NCI-H82 treated with DMSO at 0.1 percent for 48 hours (cell line): ENCODE data around the gene WDR37.
"Not testable (repeated sequence)": the region's sequence is repeated elsewhere in the genome, so short reads cannot be mapped to it uniquely, and the experiment has no call there.

Source experiments
- DNase-seq: peaks from one replicate; lab custom pipeline; 2025; ENCODE audit not compliant: unreplicated experiment; lab: John Stamatoyannopoulos, UW

The WDR37 gene, protein sequence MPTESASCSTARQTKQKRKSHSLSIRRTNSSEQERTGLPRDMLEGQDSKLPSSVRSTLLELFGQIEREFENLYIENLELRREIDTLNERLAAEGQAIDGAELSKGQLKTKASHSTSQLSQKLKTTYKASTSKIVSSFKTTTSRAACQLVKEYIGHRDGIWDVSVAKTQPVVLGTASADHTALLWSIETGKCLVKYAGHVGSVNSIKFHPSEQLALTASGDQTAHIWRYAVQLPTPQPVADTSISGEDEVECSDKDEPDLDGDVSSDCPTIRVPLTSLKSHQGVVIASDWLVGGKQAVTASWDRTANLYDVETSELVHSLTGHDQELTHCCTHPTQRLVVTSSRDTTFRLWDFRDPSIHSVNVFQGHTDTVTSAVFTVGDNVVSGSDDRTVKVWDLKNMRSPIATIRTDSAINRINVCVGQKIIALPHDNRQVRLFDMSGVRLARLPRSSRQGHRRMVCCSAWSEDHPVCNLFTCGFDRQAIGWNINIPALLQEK

DNA sequence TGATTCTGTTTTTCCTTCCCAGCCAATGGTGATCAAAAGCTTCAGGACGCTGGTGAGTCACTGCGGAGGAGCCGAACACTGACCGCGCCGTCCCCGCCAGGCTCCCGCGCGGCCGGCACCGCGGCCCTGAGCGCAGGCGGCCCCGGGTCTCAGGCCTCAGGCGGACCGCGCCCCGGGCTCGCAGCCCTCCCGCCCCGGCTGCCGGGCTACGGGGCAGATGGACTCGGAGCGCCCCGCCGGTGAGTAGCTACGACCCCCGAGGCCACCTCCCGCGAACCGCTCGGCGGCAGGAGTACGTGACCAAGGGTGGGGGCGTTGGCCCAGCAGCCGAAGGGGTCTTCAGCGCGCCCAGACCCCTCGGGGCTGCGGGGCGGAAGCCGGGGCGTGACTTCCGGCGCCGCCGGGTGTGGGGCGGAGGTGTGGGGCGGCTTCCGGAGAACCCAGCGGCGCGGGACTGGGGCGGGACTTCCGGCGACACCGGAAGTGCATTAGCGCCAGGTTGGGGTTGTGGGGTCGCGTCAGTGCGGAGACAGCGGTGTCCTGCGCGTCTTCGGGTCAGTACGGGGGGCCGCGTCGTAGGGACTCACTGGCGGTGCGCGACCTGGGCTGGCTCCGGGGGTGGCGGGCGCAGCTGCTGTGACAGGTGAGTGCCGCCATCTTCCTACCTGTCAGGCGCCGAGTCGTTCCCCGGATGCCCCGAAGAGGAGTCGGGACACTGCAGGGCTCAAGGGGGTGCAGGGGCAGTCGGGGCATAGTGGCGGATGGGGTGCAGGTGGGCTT lies at the start of gene WDR37:
WDR37 (plus strand) TSS at position 60 of the 780 bp plus-strand sequence. CDS start 15,771 bp downstream, outside the sequence.
- no peak for DNase-seq

DNA sequence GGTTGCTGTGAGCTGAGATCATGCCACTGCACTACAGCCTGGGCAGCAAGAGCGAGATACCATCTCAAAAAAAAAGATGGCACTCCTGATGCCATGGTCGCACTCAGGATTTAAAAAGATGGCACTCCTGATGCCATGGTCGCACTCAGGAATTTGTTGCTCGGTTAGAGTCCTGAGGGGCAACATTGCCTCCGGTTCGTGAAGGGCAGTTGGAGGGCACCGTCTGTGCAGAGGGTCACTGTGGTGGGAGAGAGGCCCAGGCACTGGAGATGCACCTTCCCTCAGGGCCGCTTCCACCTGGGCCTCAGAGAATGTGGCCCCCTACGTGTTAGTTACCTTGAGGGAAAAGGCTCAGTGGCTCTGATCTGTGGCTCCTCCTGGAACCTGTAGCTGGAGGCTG lies 49.6 kb upstream of the WDR37 start:
- DNase-seq = no peak

DNA sequence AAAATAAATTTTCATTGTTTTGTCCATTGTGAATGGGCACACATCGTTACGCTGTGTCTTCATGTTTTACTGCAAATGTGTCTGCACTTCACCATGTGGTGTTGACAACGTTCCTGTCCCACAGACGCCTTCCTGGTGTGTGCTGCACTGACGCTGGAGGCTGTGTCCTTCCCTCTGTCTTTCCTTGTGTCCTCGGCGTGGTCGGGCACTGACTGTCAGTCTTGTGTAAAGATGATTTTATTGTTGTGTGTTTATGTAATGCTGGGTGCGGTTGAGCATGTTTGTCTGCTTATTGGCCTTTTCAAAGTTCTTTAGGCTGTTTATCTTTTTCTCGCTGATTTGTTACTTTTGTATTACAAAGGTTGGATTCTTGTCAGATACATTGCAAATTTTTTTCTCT lies 48.6 kb upstream of the WDR37 start:
- DNase-seq = no peak

DNA sequence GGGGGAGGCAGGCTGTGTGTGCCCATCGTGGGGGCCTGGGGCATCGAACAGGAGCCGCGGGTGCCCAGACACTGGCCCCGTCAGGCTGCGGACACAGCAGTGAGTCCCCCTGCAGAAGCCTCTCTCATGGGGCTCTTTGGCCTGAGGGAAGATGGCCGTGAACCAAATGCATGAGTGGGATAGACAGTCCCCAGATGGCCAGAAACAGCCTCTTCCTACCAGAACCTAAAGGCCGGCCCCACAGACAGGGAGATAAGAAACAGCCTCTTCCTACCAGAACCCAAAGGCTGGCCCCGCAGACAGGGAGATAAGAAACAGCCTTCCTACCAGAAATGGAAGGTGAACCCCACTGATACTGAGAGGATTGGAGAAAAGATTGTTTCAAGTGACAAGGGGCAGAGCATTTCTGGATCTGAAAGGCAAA lies 47.1 kb upstream of the WDR37 start:
- DNase-seq = no peak

DNA sequence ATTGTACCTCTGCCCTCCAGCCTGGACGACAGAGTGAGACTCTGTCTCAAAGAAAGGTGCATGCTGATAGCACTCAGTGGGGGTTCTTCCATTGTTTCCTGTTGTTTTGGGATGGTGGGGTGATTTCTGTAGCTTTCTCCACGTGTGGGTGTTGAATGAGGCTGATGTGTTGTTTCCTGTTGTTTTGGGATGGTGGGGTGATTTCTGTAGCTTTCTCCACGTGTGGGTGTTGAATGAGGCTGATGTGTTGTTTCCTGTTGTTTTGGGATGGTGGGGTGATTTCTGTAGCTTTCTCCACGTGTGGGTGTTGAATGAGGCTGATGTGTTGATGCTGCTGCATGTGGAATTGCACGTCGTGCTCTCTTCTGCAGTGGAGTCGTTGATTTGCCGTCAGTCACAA lies 46.2 kb upstream of the WDR37 start:
- not testable (repeated sequence) for DNase-seq

DNA sequence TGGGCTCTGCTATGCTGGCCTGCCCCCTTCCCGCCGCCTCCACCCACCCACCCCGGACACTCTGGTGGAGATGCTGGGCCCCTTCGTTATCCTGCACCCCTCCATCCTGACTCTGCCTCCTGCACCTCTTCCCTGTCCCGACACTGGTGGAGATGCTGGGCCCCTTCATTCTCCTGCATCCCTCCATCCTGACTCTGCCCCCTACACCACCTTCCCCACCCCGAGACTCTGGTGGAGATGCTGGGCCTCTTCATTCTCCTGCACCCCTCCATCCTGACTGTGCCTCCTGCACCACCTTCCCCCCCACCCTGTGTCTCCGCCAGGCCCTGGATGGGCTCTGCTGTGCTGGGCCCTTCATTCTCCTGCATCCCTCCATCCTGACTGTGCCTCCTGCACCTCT lies 45.5 kb upstream of the WDR37 start:
- no peak for DNase-seq

DNA sequence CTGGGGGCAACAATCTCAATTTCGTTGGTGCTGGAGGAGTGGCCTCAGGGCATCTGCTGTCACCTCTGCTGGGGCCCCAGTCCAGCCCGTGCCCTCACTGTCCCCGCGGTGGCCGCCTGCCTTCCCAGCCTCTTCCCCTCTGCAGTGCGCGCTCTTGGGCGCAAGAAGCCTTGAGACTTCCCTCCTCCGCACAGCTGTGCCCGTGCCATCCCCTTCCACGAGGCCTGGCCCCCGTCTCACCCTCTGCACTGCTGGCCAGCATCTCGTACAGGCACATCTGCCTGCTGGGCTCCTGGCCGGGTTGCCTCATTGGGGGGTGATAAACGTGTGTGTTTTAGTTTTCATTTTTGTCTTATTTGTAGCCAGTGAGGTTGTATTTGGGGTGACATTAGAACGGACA lies 44.5 kb upstream of the WDR37 start:
- no peak for DNase-seq

DNA sequence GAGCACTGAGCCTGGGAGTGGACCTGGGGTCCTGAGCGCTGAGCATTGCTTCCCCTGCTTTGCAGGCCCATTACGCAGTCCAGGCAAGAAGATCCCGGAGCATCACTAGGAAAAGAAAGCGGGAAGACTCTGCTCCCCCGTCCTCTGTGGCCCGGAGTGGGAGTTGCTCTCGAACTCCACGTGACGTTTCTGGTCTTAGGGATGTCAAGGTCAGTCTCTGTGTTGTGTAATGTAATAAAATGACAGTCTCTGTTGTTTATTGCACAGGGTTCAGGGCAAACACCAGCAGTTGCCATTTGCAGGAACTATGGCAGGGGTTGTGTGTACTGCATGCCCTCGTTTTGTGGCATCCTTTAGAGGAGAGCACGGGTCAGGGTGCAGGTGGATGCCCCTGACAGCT lies 40.5 kb upstream of the WDR37 start:
- no peak for DNase-seq

DNA sequence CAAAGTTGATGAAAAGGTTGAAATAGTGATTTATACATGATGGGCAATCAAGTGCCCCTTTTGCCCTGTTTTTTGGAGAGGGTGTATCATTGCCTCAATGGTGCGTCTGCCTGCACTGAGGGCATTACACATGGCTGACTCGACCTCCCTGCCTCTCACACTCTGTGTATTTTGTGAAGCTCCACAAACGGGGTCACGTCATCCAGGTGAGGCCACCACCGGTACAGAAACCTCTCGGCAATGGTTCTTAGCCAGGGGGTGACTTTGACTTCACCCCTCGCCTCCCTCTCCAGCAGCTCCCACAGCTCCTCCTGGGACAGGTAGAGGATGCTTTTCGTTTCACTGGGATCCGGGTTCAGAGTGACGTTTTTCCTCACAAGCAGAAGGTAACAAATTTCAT lies 36.8 kb upstream of the WDR37 start:
- DNase-seq = no peak

DNA sequence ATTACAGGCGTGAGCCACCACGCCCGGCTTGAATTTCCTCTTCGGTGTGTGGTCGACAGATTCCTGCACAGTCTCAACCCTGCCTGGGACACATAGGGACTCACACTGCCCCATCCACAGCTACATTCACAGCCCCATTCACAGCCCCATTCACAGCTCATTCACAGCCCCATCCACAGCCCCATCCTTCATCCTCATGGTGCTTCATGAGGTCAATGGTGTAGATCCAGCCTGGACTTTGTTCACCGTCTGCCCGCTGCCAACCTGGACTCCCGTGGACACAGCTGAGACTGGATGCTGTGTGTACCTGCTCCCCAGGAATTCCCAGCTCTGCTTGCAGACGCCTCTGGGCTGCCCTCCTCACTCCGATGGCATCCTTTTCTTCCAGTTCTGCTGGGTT lies 35.7 kb upstream of the WDR37 start:
- no peak for DNase-seq

DNA sequence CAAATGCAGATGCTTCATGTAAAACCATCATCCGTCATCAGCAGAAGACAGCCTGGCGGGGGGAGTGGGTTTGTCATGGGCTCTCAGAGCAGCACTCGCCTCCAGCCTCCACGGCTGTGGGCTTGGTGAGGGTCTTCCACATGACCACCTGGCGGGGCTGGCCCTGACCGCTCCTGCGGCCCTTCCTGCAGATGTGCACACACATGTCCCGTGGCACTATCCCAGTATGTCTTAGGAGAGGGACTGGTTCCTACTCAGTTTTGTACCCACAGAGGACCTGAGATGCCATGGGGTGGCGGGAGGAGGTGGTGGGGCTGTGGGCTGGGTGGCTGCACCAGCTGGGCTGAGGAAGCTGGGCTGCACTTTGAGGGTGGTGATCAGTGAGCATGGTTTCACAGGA lies 35.2 kb upstream of the WDR37 start:
- DNase-seq = no peak

DNA sequence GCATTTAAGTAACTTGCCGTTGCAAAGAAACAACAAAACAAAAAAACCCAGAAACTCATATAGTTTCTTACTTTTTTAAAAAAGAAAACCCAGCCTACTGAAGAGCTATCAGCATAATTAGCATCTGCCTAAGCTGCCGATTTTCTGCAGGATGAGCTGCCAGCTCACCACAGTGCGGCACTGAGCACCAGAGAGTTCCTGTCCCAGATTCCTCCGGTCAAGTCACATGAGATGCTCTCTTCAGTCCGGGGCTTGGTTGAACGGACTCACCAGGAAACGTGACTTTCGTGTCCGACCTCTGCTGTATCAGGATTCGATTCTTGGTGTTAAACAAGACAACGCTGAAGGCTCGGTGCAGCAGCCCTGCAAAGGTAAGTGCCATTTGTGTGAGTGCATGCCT lies 33.8 kb upstream of the WDR37 start:
- DNase-seq = no peak

DNA sequence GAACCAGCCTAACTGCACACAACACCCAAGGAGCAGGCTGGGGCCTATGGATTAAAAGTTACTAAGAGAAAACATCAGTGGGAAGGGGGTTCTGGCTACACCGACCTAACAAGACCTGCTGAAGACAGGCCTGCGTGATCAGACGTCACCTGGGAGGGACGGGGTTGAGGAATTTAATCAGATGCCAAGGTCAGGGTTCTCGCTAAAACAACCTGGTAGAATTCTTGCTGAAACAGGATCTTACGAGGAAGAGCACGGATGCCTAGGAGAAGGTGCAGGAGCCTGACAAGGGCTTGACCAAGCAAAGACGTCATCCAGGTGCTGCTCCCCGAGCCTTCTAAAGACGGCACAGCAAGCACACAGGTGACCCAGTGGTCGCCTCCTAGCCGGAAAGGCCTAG lies 32.1 kb upstream of the WDR37 start:
- DNase-seq = no peak

DNA sequence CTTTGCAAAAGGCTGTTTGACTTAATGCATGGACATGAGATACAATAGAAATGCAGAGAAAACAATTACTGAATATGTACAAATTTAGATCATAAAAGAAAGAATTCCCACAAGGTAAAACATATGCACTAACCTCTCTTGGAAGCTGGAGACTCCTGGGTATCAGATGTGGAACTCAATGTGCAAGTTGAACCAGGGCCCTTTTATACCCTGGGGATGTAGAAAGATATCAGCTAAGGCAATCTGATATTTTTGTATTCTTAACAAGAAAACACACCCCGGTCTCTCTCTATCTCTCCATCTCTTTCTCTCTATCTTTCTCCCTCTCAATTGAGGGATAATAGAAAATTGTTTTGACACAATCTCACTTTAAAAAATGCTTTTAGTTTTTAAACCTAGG lies 30.5 kb upstream of the WDR37 start, which contains the start of gene IDI2:
IDI2 (minus strand) TSS at position 177 of the 400 bp plus-strand sequence. CDS start 1,136 bp downstream, outside the sequence.
- DNase-seq = no peak

DNA sequence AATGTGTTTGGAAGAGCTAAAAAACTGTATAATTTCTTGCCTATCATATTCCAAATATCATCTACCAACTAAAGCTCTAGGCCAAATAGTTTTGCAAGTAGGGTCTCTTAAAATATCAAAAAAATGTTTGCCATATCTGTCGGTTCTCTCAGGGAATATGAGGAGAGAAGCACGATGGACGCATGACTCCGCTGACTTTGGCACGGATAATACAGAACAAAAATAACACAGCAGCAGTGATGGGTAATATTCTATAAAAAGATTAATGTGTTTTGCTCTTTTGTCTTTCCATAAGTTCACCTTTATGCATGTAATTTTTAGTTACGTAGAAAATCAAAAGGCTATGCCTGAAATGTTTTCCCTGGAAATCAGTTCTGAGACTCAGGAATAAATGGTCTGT lies 29.6 kb upstream of the WDR37 start:
- no peak for DNase-seq

DNA sequence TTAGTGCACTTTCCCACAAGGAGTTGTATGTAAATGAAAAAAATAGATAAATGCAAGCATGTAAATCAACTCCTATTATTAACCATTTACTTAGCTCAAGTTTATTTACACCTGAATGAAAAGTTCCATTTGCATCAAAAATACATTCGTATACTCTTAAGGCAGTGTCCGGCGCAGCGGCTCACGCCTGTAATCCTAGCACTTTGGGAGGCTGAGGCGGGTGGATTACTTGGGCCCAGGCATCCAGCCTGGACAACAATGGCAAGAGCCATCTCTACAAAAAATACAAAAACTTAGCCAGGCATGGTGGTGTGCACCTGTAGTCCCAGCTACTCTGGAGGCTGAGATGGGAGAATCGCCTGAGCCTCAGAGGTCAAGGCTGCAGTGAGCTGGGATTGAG lies 26.3 kb upstream of the WDR37 start:
- DNase-seq = no peak

DNA sequence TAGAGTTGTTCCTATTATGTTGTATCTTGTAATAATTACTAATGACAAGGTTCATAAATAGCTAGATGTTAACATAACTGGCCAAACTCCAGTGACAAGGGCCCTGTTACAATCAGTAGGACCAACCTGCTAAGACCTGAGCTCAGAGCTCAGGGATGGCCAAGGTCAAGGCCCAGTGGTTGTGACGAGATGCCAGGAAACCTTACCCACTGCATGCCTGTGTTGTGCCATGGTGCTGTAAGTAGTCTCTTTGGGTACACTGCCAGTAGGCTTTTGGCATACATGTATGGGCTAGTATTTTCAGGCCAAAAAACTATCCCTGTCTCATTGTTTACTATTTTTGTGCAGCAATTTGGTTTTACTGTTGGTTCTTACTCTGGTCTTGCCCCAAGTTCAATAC lies 22.6 kb upstream of the WDR37 start:
- no peak for DNase-seq

DNA sequence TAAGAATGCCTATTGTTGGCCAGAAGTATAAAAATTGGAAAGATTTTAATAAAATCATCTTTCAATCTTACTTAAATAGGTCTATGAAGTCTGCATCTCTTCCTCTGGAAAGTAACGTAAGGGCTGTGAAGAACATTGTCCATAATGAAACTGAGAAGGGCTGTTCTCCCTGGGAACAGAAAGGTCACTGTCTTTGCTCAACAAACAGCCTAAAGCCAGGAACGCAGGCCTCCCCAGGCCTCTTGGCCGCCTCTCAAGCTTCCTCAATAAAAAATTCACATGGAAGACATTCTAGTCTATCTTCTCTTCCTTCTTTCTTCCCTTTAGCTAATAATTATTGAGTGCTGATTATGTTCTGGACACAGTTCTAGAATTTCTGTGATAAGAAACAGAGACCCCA lies 21.4 kb upstream of the WDR37 start:
- DNase-seq = no peak

DNA sequence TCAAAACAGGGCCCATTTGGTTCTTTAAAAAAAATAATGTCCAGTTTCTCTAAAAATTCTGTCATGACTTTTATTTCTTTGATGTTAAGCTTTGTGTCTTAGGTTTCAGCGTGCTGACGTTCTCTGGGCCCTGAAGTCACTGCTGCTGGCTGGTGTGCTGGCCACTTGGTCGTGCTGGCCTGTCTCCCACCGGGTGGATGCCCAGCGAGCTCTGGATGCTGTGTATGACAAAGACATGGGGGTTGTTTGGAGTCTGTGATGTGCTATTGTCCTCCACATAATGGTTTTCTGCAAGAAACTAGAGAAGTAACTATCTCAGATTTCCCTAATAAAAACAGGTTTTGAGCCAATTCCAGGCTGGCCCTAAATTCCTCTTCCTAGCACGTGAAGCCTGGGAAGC lies 21.0 kb upstream of the WDR37 start:
- no peak for DNase-seq

DNA sequence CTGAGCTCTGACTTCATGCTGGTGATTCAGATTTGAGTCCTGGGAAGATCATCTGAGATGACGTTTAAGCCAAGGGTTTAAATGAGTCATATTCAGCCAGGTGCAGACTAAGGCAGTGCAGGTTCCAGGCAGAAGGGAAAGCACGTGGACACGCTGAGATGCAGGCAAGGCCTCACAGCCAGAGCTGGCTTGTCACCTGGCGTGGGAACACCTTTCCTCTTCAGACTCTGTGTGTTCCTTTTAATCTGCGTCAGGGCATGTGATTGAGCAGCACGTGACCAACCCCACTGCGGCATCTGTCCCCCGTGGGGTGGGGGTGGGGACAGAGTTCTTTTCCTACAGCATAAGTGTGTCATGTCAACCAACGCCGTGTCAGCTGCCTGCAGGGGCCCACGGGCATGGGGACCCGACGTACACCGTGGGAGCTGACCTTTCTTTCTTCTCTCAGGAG lies 19.8 kb upstream of the WDR37 start:
- DNase-seq = no peak

DNA sequence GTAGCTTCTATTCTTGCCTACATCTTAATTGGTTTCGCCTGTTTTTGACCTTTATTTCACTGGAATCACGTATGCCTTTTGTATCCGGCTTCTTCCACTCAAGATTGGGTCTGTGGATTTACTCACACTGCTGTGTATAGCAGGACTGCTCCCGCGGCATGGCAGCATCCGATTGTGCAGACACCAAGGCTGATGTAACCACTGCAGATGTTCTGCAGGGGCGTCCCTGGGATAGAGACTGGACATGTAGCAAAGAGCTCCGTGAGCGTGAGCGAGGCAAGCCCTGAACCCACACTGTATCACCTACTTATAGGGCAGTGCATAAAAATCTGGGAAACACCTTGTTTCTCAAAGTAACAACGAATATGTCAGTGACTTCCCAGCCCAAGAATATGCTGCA lies 19.1 kb upstream of the WDR37 start:
- no peak for DNase-seq

DNA sequence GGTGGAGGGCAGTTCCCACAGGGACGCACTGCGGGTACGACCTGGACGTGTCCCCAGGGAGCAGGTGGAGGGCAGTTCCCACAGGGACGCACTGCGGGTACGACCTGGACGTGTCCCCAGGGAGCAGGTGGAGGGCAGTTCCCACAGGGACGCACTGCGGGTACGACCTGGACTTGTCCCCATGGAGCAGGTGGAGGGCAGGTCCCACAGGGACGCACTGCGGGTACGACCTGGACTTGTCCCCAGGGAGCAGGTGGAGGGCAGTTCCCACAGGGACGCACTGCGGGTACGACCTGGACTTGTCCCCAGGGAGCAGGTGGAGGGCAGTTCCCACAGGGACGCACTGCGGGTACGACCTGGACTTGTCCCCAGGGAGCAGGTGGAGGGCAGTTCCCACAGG lies 17.4 kb upstream of the WDR37 start:
- not testable (repeated sequence) for DNase-seq
